HCT116 (cell line): Measurements from ENCODE around the gene THAP9. TPM values are rescaled to one million over a fixed set of nuclear protein-coding genes. Genes with fewer than 3 reads are reported as not detected.

Experiments used
- ATAC-seq: fragments of 200-7000 bp; cut with Tn5 transposase; 2 replicates; pipeline ENCODE4 v1.9.1; 2020; ENCODE audit warnings: mild to moderate bottlenecking, moderate library complexity
- BruUV-seq: library from RNA; stranded (reverse); fragments of 400-500 nt; replicated peaks from 2 replicates; lab custom pipeline; 2021; lab: Mats Ljungman, UMichigan
- CTCF ChIA-PET: fragments of 300-600 bp; sonication (Branson Sonifier 250); formaldehyde crosslinking; loops from one replicate; lab custom pipeline; 2021; ENCODE audit warnings: antibody characterized with exemption; lab: Charles Lee
- POLR2A ChIA-PET: fragments of 300-600, 350-600 bp; sonication (Branson Sonifier 250); formaldehyde crosslinking; loops from one replicate; lab custom pipeline; 2021; ENCODE audit warnings: antibody characterized with exemption; lab: Charles Lee
- RAD21 ChIA-PET, 2 experiments: fragments of 300-600 bp; sonication (Branson Sonifier 250); formaldehyde crosslinking; loops; one replicate each; lab custom pipeline; 2023; ENCODE audit warnings: low total read pairs in 2 of 2; ENCODE audit not compliant: uncharacterized antibody in 2 of 2, unreplicated experiment in 2 of 2, low non-redundant PET in 1 of 2; lab: Charles Lee
- DNase-seq: peaks from one replicate; pipeline ENCODE4 v3.0.0-alpha.2; 2010; ENCODE audit warnings: low read depth, low spot score
- H2AFZ ChIP-seq: fragments of 200-600 bp; shearing (Covaris generic), sonication (generic); 2 replicates; pipeline ENCODE4 v1.6.1; 2017; ENCODE audit warnings: low read depth, mixed run types, mixed read lengths, antibody characterized with exemption, low read length; ENCODE audit not compliant: poor library complexity, severe bottlenecking
- H3K27ac ChIP-seq: 2 replicates; pipeline ENCODE4 v1.5.1; 2012; ENCODE audit warnings: low read depth, low read length
- H3K27me3 ChIP-seq: fragments of 200-600 bp; sonication (generic); 2 replicates; pipeline ENCODE4 v1.6.1; 2016; ENCODE audit warnings: mixed run types, low read length, mixed read lengths; ENCODE audit not compliant: insufficient read depth
- H3K36me3 ChIP-seq, 2 experiments: fragments of 200-500 bp in 1 of 2; fragments of 200-600 bp in 1 of 2; sonication (Bioruptor generic) in 1 of 2; sonication (generic) in 1 of 2; 2 replicates each; pipeline versions ENCODE4 v1.5.1 to v1.6.1; 2014 to 2016; ENCODE audit warnings: low read length in 2 of 2, inconsistent platforms in 1 of 2, mixed read lengths in 1 of 2, mixed run types in 1 of 2; ENCODE audit not compliant: insufficient read depth in 2 of 2, control insufficient read depth in 1 of 2
- H3K4me1 ChIP-seq, 2 experiments: fragments of 200-600 bp in 1 of 2; sonication (generic) in 1 of 2; 2 replicates each; pipeline versions ENCODE4 v1.5.1 to v1.6.1; 2012 to 2017; ENCODE audit warnings: low read length in 2 of 2, inconsistent platforms in 1 of 2, mild to moderate bottlenecking in 1 of 2, mixed read lengths in 1 of 2, mixed run types in 1 of 2, moderate library complexity in 1 of 2; ENCODE audit not compliant: insufficient read depth in 2 of 2, control insufficient read depth in 1 of 2
- H3K4me2 ChIP-seq: fragments of 200-600 bp; sonication (generic); 2 replicates; pipeline ENCODE4 v1.6.1; 2017; ENCODE audit warnings: mixed run types, low read length, mixed read lengths
- H3K4me3 ChIP-seq, 2 experiments: fragments of 200-600 bp in 1 of 2; sonication (generic) in 1 of 2; replicated peaks in 1 of 2; 2 replicates each; pipeline ENCODE4 v1.5.1; 2011 to 2016; ENCODE audit warnings: low read length in 2 of 2, control low read depth in 1 of 2, low read depth in 1 of 2, mild to moderate bottlenecking in 1 of 2, mixed read lengths in 1 of 2, mixed run types in 1 of 2
- H3K79me2 ChIP-seq: fragments of 200-600 bp; sonication (generic); 2 replicates; pipeline ENCODE4 v1.6.1; 2017; ENCODE audit warnings: mild to moderate bottlenecking, mixed run types, low read length, moderate library complexity, mixed read lengths; ENCODE audit not compliant: insufficient read depth
- H3K9ac ChIP-seq: fragments of 200-600 bp; sonication (generic); 2 replicates; pipeline ENCODE4 v1.6.1; 2016; ENCODE audit warnings: low read length, mixed read lengths
- H3K9me2 ChIP-seq: fragments of 200-600 bp; sonication (generic), shearing (Covaris generic); 2 replicates; pipeline ENCODE4 v1.6.1; 2017; ENCODE audit warnings: mixed run types, mild to moderate bottlenecking, moderate library complexity; ENCODE audit not compliant: insufficient read depth
- H3K9me3 ChIP-seq, 2 experiments: fragments of 200-500 bp in 1 of 2; fragments of 200-600 bp in 1 of 2; sonication (Bioruptor generic) in 1 of 2; sonication (generic) in 1 of 2; 2 replicates each; pipeline ENCODE4 v1.6.1; 2014 to 2017; ENCODE audit warnings: low read length in 2 of 2, mixed read lengths in 2 of 2, inconsistent platforms in 1 of 2, low read depth in 1 of 2, mild to moderate bottlenecking in 1 of 2, mixed run types in 1 of 2, moderate library complexity in 1 of 2; ENCODE audit not compliant: control insufficient read depth in 1 of 2, insufficient read depth in 1 of 2
- H4K20me1 ChIP-seq: fragments of 200-600 bp; sonication (generic), shearing (Covaris generic); 2 replicates; pipeline ENCODE4 v1.6.1; 2017; ENCODE audit warnings: mixed run types, mild to moderate bottlenecking, moderate library complexity; ENCODE audit not compliant: insufficient read depth
- CBX3 ChIP-seq: IDR thresholded peaks from 2 replicates; pipeline ENCODE4 v1.6.1; 2012; ENCODE audit warnings: low read depth
- EGR1 ChIP-seq: IDR thresholded peaks from 2 replicates; pipeline ENCODE4 v1.6.1; 2012; ENCODE audit warnings: low read depth
- ELF1 ChIP-seq: IDR thresholded peaks from 2 replicates; pipeline ENCODE4 v1.6.1; 2012; ENCODE audit warnings: low read depth, borderline replicate concordance
- FOSL1 ChIP-seq: IDR thresholded peaks from 2 replicates; pipeline ENCODE4 v1.6.1; 2012; ENCODE audit warnings: low read depth
- POLR2A ChIP-seq: IDR thresholded peaks from 2 replicates; pipeline ENCODE4 v1.7.0; 2011; ENCODE audit warnings: borderline replicate concordance; ENCODE audit not compliant: insufficient read depth, insufficient read length; ENCODE audit errors: extremely low read depth
- SIN3A ChIP-seq: IDR thresholded peaks from 2 replicates; pipeline ENCODE4 v1.6.1; 2012; ENCODE audit warnings: low read depth
- YY1 ChIP-seq: IDR thresholded peaks from 2 replicates; pipeline ENCODE4 v1.6.1; 2011; ENCODE audit warnings: low read length, low read depth, moderate library complexity, mild to moderate bottlenecking; ENCODE audit not compliant: insufficient replicate concordance; ENCODE audit errors: extremely low read depth
- ZFX ChIP-seq: fragments of 450-650 bp; IDR thresholded peaks from 2 replicates; pipeline ENCODE4 v1.6.1; 2017
- ZNF274 ChIP-seq: fragments of 200-500 bp; sonication (Bioruptor generic); IDR thresholded peaks from 2 replicates; pipeline ENCODE4 v1.6.1; 2014; ENCODE audit warnings: mild to moderate bottlenecking, low read depth, low read length, inconsistent platforms
- intact Hi-C: fragments of 100-400 bp; cut with micrococcal nuclease; formaldehyde crosslinking; loops from 2 replicates; pipeline ENCODE4 v1.10.0; 2022
- total RNA-seq: library from RNA; stranded (reverse); gene quantifications from one replicate; pipeline ENCODE4 v1.2.1, GENCODE V29; 2021; ENCODE audit not compliant: unreplicated experiment
- TF ChIP-seq, protein P1 (sequence below): IDR thresholded peaks from 2 replicates; pipeline ENCODE4 v1.6.1; 2012; ENCODE audit warnings: low read depth
- TF ChIP-seq, protein P2 (sequence below), 3 experiments: fragments of 200-600 bp in 1 of 3; sonication (generic) in 1 of 3; IDR thresholded peaks in 2 of 3; conservative IDR thresholded peaks in 1 of 3; 2 replicates each; pipeline ENCODE4 v1.5.1; 2012 to 2017; ENCODE audit warnings: low read depth in 2 of 3, low read length in 2 of 3, antibody characterized with exemption in 1 of 3, borderline replicate concordance in 1 of 3, control low read depth in 1 of 3, mild to moderate bottlenecking in 1 of 3, mixed read lengths in 1 of 3, mixed run types in 1 of 3, moderate library complexity in 1 of 3; ENCODE audit not compliant: insufficient read depth in 1 of 3
- TF ChIP-seq, protein P3 (sequence below): IDR thresholded peaks from 2 replicates; pipeline ENCODE4 v1.6.1; 2011; ENCODE audit warnings: mild to moderate bottlenecking, low read length, moderate library complexity; ENCODE audit not compliant: insufficient replicate concordance; ENCODE audit errors: extremely low read depth

Gene THAP9
- total RNA-seq, 1 experiment from 2014 or later: 6.4 TPM

DNA sequence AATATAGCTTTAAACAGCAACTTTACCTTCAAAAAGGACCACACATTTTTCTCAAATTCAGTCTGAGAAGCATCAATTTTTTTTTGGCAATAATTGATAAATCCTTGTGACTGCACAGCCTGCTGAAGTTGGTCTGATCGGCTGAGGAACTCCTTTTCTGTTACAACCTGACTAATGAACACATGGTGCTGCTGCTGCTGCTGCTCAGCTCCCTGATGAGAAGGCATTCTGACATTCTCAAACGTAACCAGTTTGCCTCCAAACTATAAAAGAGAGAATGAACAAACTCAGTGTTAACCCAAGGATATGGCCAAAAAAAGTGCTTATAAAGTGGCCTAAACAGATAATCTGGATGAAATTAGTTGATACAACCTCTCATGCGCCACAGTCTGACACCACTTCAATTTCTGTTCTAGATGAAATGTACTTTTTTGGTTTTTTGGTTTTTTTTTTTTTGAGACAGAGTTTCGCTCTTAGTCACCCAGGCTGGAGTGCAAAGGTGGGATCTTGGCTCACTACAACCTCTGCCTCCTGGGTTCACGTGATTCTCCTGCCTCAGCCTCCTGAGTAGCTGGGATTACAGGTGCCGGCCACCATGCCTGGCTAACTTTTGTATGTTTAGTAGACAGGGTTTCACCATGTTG, 36.1 kb upstream of the THAP9 start (continued):
- TF ChIP-seq YY1: no peak
- TF ChIP-seq ZFX: no peak
- TF ChIP-seq, protein P1, sequence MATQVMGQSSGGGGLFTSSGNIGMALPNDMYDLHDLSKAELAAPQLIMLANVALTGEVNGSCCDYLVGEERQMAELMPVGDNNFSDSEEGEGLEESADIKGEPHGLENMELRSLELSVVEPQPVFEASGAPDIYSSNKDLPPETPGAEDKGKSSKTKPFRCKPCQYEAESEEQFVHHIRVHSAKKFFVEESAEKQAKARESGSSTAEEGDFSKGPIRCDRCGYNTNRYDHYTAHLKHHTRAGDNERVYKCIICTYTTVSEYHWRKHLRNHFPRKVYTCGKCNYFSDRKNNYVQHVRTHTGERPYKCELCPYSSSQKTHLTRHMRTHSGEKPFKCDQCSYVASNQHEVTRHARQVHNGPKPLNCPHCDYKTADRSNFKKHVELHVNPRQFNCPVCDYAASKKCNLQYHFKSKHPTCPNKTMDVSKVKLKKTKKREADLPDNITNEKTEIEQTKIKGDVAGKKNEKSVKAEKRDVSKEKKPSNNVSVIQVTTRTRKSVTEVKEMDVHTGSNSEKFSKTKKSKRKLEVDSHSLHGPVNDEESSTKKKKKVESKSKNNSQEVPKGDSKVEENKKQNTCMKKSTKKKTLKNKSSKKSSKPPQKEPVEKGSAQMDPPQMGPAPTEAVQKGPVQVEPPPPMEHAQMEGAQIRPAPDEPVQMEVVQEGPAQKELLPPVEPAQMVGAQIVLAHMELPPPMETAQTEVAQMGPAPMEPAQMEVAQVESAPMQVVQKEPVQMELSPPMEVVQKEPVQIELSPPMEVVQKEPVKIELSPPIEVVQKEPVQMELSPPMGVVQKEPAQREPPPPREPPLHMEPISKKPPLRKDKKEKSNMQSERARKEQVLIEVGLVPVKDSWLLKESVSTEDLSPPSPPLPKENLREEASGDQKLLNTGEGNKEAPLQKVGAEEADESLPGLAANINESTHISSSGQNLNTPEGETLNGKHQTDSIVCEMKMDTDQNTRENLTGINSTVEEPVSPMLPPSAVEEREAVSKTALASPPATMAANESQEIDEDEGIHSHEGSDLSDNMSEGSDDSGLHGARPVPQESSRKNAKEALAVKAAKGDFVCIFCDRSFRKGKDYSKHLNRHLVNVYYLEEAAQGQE: no peak
- TF ChIP-seq ELF1: no peak
- no peak for TF ChIP-seq POLR2A
- TF ChIP-seq CBX3: no peak

DNA sequence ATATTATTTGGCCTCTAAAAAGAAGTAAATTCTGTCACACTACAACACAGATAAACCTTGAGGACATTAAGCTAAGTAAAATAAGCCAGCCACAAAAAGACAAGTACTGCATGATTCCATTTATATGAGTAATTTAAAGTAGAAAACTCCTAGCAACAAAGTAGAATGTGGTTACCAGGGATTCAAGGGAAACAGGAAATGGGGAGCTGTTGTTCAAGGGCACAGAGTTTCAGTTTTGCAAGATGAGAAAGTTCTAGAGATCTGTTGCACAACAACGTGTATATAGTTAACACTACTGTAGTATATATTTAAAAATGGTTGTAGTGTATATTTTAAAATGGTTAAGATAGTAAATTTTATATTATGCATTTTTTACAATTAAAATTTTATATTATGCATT, 34.9 kb upstream of the THAP9 start:
- Histone ChIP-seq H3K9ac (no peak overlapping the region), H3K4me2 (peak overlapping the region; percentile 52; the same call in 1 of the 2 replicates), H3K4me1 (peaks cover 5 to 16% of the 10 kb centered on the region in 2 experiments), H3K4me3 (no peak overlapping the region), H4K20me1 (no peaks in the 10 kb centered on the region), H2AFZ (no peak overlapping the region), H3K9me3 (no peaks in the 10 kb centered on the region), H3K79me2 (peaks cover 8% of the 10 kb centered on the region), H3K27ac (no peak overlapping the region; the same call in 1 of the 2 replicates), H3K36me3 (peaks cover 37 to 49% of the 10 kb centered on the region in 2 experiments), H3K9me2 (no peaks in the 10 kb centered on the region), H3K27me3 (no peaks in the 10 kb centered on the region)
- CTCF ChIA-PET: no interaction called here
- BruUV-seq: no TSS peak
- RAD21 ChIA-PET: no interaction called here
- POLR2A ChIA-PET: no interaction called here
- intact Hi-C loops: no loop called here
- ATAC-seq: no peak
- DNase-seq: no peak
- TF ChIP-seq SIN3A (no peak), EGR1 (no peak), ZNF274 (no peak), ZFX (no peak), CBX3 (no peak), FOSL1 (no peak), ELF1 (no peak)
- TF ChIP-seq, protein P2, sequence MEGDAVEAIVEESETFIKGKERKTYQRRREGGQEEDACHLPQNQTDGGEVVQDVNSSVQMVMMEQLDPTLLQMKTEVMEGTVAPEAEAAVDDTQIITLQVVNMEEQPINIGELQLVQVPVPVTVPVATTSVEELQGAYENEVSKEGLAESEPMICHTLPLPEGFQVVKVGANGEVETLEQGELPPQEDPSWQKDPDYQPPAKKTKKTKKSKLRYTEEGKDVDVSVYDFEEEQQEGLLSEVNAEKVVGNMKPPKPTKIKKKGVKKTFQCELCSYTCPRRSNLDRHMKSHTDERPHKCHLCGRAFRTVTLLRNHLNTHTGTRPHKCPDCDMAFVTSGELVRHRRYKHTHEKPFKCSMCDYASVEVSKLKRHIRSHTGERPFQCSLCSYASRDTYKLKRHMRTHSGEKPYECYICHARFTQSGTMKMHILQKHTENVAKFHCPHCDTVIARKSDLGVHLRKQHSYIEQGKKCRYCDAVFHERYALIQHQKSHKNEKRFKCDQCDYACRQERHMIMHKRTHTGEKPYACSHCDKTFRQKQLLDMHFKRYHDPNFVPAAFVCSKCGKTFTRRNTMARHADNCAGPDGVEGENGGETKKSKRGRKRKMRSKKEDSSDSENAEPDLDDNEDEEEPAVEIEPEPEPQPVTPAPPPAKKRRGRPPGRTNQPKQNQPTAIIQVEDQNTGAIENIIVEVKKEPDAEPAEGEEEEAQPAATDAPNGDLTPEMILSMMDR (IDR thresholded peaks at IDR 0.05 in 2 of 3, conservative IDR thresholded peaks at IDR 0.05 in 1 of 3; ENCODE audit: borderline replicate concordance in 1 of 3, insufficient read depth in 1 of 3, low read depth in 2 of 3, low read length in 2 of 3): no peak
- TF ChIP-seq, protein P3, sequence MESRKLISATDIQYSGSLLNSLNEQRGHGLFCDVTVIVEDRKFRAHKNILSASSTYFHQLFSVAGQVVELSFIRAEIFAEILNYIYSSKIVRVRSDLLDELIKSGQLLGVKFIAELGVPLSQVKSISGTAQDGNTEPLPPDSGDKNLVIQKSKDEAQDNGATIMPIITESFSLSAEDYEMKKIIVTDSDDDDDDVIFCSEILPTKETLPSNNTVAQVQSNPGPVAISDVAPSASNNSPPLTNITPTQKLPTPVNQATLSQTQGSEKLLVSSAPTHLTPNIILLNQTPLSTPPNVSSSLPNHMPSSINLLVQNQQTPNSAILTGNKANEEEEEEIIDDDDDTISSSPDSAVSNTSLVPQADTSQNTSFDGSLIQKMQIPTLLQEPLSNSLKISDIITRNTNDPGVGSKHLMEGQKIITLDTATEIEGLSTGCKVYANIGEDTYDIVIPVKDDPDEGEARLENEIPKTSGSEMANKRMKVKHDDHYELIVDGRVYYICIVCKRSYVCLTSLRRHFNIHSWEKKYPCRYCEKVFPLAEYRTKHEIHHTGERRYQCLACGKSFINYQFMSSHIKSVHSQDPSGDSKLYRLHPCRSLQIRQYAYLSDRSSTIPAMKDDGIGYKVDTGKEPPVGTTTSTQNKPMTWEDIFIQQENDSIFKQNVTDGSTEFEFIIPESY: no peak
- TF ChIP-seq, protein P1: no peak
